ENCODE data around the gene CBFA2T2. TPM values are rescaled to one million over a fixed set of nuclear protein-coding genes. Genes with fewer than 3 reads are reported as not detected.
"Not testable (repeated sequence)": the region's sequence is repeated elsewhere in the genome, so short reads cannot be mapped to it uniquely, and the experiment has no call there.

Gene CBFA2T2
- total RNA-seq, 1 experiment from 2014 or later: 7.5 TPM

DNA sequence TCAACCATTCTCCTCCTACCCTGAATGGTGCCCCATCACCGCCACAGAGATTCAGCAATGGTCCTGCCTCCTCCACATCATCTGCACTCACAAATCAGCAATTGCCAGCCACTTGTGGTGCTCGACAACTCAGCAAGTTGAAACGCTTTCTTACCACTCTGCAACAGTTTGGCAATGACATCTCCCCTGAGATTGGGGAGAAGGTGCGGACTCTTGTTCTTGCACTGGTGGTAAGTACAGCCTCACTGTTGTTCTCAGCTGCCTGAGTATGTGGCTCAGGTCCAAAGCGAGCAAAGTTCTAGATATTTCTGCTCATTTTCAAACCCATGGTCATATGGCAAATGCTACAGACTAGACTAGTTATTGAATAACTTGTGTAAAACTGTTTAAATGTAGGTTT, 121.2 kb downstream of the CBFA2T2 start:
- Histone ChIP-seq H3K36me3 (replicated peaks; ENCODE audit: control insufficient read depth, insufficient read depth, low read length) (peaks cover 2% of the 10 kb centered on the region), H3K4me3 (ENCODE audit: insufficient read depth, low read depth, low read length) (no peak overlapping the region), H3K27me3 (ENCODE audit: control insufficient read depth, insufficient read depth, low read length) (no peaks in the 10 kb centered on the region)
- no peak for DNase-seq

GRCh38 chr20:33612001-33612400, 122.1 kb downstream of the CBFA2T2 start:
- no peak overlapping the region for H3K4me3 ChIP-seq (ENCODE audit: insufficient read depth, low read depth, low read length)
- peaks cover 2% of the 10 kb centered on the region for H3K36me3 ChIP-seq (replicated peaks; ENCODE audit: control insufficient read depth, insufficient read depth, low read length)
- no peak for DNase-seq
- no peaks in the 10 kb centered on the region for H3K27me3 ChIP-seq (ENCODE audit: control insufficient read depth, insufficient read depth, low read length)

- no peak for DNase-seq
- Histone ChIP-seq H3K4me3 (ENCODE audit: insufficient read depth, low read depth, low read length) (no peak overlapping the region), H3K36me3 (replicated peaks; ENCODE audit: control insufficient read depth, insufficient read depth, low read length) (peaks cover 11% of the 10 kb centered on the region), H3K27me3 (ENCODE audit: control insufficient read depth, insufficient read depth, low read length) (no peaks in the 10 kb centered on the region)
Measured at GRCh38 chr20:33621717-33622400, 132.0 kb downstream of the CBFA2T2 start.

DNA sequence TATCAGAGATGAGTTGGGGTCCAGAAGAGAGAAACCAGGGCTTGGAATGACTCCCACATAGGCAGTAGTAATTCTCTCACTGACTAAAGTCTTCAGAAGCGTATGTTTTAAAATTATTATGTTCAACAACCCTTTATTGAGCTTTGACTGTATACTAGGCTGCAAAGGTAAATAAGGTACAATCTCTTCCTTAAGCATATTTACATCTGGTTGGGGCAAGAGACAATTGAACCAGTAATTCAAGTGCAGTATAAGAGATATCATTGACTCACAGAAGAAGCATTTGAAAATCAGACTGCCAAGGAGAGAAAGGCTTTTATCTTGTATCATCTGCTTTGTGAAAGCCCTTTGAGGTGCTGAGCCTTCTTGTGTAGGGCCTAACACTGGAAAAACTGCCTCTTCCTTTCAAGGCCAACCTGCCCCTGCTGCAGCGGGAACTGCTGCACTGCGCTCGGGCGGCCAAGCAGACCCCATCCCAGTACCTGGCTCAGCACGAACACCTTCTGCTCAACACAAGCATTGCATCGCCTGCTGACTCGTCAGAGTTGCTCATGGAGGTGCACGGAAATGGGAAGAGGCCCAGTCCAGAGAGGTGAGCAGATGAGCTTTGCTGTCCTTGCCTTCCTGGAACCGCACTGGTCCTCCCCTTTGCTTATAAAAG, 132.9 kb downstream of the CBFA2T2 start:
- Histone ChIP-seq H3K4me3 (ENCODE audit: insufficient read depth, low read depth, low read length) (no peak overlapping the region), H3K27me3 (ENCODE audit: control insufficient read depth, insufficient read depth, low read length) (no peaks in the 10 kb centered on the region), H3K36me3 (replicated peaks; ENCODE audit: control insufficient read depth, insufficient read depth, low read length) (peaks cover 12% of the 10 kb centered on the region)
- DNase-seq: no peak

DNA sequence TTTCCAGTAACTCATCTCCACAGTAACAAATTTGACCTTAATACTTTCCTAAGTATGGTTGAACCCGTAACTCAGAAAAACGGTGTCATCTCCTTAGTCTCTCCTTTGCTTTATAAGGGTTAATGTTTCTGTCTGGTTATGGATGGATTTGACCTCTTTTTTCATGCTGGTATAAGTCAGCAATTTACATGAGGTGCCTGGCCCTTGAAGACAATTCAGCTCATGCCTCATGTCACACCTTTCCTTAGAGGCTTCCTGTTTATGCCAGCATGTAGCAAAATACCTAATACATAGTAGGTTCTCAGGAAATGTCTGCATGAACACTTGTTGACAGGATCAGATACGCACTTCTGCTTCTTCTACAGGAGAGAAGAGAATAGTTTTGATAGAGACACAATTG, 134.5 kb downstream of the CBFA2T2 start:
- H3K36me3 ChIP-seq (replicated peaks; ENCODE audit: control insufficient read depth, insufficient read depth, low read length): peaks cover 14% of the 10 kb centered on the region
- no peak overlapping the region for H3K4me3 ChIP-seq (ENCODE audit: insufficient read depth, low read depth, low read length)
- no peaks in the 10 kb centered on the region for H3K27me3 ChIP-seq (ENCODE audit: control insufficient read depth, insufficient read depth, low read length)
- DNase-seq: no peak

DNA sequence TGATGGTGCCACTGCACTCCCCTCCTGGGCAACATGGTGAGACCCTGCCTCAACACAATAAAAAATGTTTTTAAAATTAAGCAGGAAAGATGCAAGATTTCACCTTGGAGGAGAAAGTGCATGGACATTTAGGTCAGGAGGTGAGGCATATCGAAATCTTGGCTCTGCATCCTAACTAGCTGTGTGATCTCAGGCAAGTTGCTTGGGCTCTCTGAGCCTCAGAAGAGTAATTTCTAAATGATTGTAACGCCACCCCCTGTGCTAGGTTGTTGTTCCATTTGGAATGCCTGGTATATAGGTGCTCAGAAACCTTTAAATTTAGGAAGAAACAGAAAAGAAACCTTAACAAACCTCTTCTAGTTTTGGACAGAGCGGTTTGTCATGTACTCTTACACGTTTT, 136.3 kb downstream of the CBFA2T2 start:
- no peaks in the 10 kb centered on the region for H3K27me3 ChIP-seq (ENCODE audit: control insufficient read depth, insufficient read depth, low read length)
- no peak for DNase-seq
- peaks cover 20% of the 10 kb centered on the region for H3K36me3 ChIP-seq (replicated peaks; ENCODE audit: control insufficient read depth, insufficient read depth, low read length)
- no peak overlapping the region for H3K4me3 ChIP-seq (ENCODE audit: insufficient read depth, low read depth, low read length)

- no peak overlapping the region for H3K4me3 ChIP-seq (ENCODE audit: insufficient read depth, low read depth, low read length)
- H3K36me3 ChIP-seq (replicated peaks; ENCODE audit: control insufficient read depth, insufficient read depth, low read length): peaks cover 20% of the 10 kb centered on the region
- H3K27me3 ChIP-seq (ENCODE audit: control insufficient read depth, insufficient read depth, low read length): no peaks in the 10 kb centered on the region
- no peak for DNase-seq
Measured at GRCh38 chr20:33627577-33628216, 137.8 kb downstream of the CBFA2T2 start.

- Histone ChIP-seq H3K36me3 (replicated peaks; ENCODE audit: control insufficient read depth, insufficient read depth, low read length) (peaks cover 15% of the 10 kb centered on the region), H3K27me3 (ENCODE audit: control insufficient read depth, insufficient read depth, low read length) (no peaks in the 10 kb centered on the region), H3K4me3 (ENCODE audit: insufficient read depth, low read depth, low read length) (no peak overlapping the region)
- DNase-seq: no peak
Measured at GRCh38 chr20:33629533-33629932, 139.6 kb downstream of the CBFA2T2 start.

DNA sequence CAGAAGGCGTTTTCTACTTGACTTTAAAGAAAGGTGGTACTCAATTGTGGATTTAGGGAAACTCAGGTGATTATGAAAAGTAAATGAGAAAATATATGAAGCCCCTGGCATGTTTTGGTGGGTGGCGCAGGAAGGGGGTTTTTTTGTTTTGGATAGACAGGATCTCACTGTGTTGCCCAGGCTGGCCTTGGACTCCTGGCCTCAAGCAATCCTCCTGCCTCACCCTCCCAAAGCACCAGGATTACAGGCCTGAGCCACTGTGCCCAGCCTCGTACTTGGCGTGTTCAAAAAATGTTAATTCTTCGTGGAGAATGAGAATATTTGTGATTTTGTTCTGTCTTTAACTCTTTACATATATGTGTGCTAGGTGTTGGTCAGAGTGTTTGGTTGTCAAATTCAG, 140.1 kb downstream of the CBFA2T2 start:
- Histone ChIP-seq H3K4me3 (ENCODE audit: insufficient read depth, low read depth, low read length) (no peak overlapping the region), H3K27me3 (ENCODE audit: control insufficient read depth, insufficient read depth, low read length) (no peaks in the 10 kb centered on the region), H3K36me3 (replicated peaks; ENCODE audit: control insufficient read depth, insufficient read depth, low read length) (peaks cover 11% of the 10 kb centered on the region)
- no peak for DNase-seq

DNA sequence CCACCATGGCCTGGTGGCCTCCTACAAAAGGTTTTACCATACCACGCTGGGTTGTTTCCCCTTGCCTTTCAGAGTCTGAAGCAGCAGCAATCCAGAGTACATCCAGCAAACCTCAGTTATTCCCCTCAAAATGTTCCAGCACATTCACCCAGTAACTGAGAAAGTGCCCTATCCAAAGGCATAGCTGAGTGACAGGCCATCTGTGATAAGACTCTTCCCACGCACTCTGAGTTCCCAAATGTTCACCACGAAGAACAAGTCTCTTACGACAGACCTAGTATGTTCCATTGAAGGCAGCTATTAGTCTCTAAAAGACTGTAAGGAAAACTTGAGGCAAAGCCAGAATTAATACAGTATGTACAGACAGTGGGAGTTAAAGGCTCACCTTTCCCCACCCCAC, 140.6 kb downstream of the CBFA2T2 start:
- Histone ChIP-seq H3K36me3 (replicated peaks; ENCODE audit: control insufficient read depth, insufficient read depth, low read length) (peaks cover 9% of the 10 kb centered on the region), H3K4me3 (ENCODE audit: insufficient read depth, low read depth, low read length) (no peak overlapping the region), H3K27me3 (ENCODE audit: control insufficient read depth, insufficient read depth, low read length) (no peaks in the 10 kb centered on the region)
- DNase-seq: no peak

DNA sequence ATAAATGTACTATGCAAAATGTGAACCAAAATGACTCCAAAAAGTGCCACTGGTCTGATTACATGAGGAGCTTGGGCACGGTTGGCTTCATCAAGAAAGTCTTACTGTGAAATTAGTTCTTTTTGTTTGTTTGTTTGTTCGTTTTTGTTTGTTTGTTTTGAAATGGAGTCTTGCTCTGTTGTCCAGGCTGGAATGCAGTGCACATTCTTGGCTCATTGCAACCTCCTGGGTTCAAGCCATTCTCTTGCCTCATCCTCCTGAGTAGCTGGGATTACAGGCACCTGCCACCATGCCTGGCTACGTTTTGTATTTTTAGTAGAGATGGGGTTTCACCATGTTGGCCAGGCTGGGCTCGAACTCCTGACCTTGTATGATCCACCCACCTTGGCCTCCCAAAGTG, 142.0 kb downstream of the CBFA2T2 start:
- H3K27me3 ChIP-seq (ENCODE audit: control insufficient read depth, insufficient read depth, low read length); H3K4me3 ChIP-seq (ENCODE audit: insufficient read depth, low read depth, low read length); DNase-seq: not testable (repeated sequence)
- H3K36me3 ChIP-seq (replicated peaks; ENCODE audit: control insufficient read depth, insufficient read depth, low read length): peaks cover 11% of the 10 kb centered on the region

GRCh38 chr20:33635341-33635740, 145.4 kb downstream of the CBFA2T2 start:
- Histone ChIP-seq H3K27me3 (ENCODE audit: control insufficient read depth, insufficient read depth, low read length) (no peaks in the 10 kb centered on the region), H3K36me3 (replicated peaks; ENCODE audit: control insufficient read depth, insufficient read depth, low read length) (peaks cover 11% of the 10 kb centered on the region), H3K4me3 (ENCODE audit: insufficient read depth, low read depth, low read length) (no peak overlapping the region)
- no peak for DNase-seq

- H3K27me3 ChIP-seq (ENCODE audit: control insufficient read depth, insufficient read depth, low read length): no peaks in the 10 kb centered on the region
- H3K4me3 ChIP-seq (ENCODE audit: insufficient read depth, low read depth, low read length): no peak overlapping the region
- H3K36me3 ChIP-seq (replicated peaks; ENCODE audit: control insufficient read depth, insufficient read depth, low read length): peaks cover 14% of the 10 kb centered on the region
- DNase-seq: no peak
Measured at GRCh38 chr20:33636776-33637175, 146.9 kb downstream of the CBFA2T2 start.

- Histone ChIP-seq H3K4me3 (ENCODE audit: insufficient read depth, low read depth, low read length) (no peak overlapping the region), H3K36me3 (replicated peaks; ENCODE audit: control insufficient read depth, insufficient read depth, low read length) (peaks cover 23% of the 10 kb centered on the region), H3K27me3 (ENCODE audit: control insufficient read depth, insufficient read depth, low read length) (no peaks in the 10 kb centered on the region)
- no peak for DNase-seq
Measured at GRCh38 chr20:33640287-33640686, 150.4 kb downstream of the CBFA2T2 start.

Measured in H7 (cell line).